ENCODE measurements around the gene NEB.
"Not testable (repeated sequence)": the region's sequence is repeated elsewhere in the genome, so short reads cannot be mapped to it uniquely, and the experiment has no call there.

The NEB gene

DNA sequence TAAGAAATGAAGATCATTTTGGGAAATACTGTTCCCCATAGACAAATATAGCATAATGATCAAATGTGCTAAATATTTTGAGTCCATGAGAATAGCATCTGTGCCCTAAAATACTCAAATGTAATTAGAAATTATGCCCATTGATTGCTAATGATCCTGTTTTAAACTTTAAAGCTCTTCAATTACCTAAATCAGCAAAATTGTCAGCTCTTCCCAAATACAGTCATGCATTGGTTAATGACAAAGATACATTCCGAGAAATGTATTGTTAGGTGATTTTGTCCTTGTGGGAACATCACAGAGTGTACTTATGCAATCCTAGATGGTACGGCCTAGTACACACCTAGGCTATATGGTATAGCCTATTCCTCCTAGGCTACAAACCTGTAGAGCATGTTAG lies 89.7 kb downstream of the NEB start:
- DNase-seq = no peak

DNA sequence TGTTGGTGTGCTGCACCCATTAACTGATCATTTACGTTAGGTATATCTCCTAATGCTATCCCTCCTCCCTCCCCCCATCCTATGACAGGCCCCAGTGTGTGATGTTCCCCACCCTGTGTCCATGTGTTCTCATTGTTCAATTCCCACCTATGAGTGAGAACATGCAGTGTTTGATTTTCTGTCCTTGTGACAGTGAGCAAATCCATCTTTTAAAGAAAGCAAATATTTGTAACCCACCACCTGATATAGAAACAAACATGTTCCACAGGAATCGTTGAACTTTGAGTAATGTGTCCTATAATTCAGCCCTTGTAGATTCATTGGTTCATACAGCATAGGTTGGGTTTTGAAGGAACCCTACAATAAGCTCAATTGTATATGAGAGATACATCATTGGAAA lies 92.4 kb downstream of the NEB start:
- not testable (repeated sequence) for DNase-seq

DNA sequence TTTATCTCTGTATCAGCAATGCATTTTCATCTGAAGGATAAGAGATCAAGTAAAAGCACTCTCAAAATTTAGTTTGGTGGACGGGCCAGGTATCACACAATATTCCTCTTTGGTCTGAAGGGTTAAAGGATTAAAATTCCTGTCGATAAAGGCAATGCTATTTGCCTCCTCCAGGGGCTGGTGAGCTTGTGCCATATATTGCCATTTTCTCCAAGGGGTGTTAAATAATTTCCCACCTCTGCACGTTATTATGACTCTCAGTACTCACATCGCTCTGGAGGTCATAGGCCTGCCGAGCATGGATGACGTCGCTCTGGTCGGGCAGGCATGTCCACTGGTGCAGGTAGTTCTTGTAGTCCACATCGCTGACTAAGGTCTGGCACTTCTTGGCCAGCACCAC lies 94.2 kb downstream of the NEB start:
- no peak for DNase-seq

DNA sequence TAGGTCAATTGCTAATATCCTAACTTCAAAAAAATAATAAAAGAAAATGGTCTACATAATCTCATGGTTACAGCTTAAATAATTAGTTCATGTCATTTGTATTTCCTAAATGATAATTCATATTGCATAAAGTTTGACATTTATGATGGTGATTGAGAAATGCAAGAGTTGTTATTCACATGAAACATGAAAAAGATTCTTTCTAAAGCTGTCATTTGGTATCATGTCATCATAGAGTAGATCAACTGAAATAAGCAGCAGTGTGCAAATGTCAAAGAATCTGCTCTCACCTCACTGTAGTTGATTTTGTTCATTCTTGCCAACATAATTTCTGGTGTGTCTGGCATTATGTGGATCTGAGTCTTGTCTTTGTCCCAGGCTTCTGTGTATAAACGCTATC lies 95.3 kb downstream of the NEB start:
- no peak for DNase-seq

DNA sequence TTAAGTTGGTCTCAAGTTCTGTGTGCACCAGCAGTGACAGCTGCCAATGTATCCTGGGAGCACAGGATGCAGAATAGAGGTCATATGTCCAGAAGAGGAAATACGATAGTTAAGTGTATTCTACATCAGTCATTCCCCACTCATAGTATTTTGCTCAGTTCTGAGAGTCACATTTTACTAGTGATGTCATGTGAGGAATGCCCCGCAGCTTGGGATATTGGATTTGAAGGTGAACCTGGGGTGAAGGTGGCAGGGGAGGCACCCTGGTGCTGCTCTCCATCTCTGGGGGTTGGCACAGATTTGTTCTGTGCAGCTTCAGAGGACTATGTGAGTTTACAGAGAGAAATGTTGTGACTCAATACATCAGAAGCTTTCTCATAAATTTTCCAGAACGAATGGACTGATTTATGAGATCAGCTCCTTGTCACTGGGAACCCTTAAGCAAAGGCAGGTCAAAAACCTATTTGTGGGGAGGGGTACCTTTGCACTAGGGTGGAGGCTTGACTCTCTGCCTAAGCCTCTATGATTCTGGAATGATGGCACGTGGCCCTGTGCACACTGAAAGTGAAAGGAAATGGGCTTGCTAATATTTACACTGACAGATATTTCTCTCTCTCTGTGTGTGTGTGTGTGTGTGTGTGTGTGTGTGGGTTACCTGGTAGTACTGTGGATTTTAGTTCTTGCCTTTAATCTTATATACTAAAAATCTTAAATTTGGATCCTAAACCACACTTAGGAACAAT lies 95.9 kb downstream of the NEB start:
- no peak for DNase-seq

DNA sequence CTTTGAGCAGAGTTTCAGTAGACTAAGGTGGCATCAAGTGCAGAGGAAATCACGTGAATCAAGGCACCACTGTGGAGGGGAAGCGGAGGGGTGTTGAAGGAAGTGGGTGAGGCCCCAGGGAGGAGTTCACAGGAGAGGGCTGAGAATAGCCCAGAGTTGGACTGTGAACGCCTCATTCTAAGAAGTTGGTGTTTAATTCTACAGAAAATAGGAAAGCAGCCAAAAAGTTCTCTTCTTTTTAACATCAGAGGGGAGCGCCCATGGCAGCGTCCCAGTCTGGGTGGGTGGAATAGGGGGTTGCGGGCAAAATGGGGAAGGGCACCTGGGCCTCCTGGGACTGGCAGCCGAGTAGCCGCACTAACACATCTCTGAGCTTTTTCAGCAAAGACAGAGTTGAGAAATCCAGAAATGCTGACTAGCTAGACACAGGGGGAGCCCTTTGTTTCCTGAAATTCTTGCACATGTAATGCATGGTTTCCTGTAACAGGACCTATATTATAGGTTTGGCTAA lies 97.0 kb downstream of the NEB start:
- DNase-seq = peak; percentile 52

DNA sequence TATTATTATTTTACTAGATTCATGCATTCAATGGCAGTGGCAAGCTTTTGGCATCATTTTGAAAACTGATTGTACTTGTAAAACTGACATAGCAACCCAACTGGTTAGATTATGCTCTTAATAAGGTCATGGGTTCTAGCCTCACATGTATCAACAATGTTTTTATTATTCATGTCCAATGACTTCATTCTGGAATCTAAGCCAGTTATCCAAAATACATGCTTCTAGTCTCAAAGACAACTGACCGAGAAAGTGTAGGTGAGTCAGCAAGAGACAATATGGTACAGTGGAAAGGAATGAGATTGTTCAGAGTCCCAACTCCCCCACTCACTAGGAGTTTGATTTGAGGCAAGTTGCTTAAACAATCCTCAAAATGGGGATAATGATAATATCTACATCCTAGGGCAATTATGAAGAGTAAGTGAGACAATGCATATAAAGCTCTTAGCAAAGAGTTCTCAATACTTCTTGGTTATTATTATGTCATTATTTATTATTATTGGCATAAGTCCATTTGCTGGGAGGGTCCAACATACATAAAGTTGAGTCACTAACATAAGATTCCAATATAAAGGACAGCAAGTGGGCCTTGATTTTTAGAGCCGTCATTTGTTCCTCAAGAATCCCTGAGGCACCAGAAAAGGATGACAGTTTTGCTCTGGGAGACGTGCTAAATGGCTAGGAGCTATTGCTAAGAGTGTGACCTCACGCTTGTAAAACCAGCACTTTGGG lies 99.4 kb downstream of the NEB start:
- no peak for DNase-seq

DNA sequence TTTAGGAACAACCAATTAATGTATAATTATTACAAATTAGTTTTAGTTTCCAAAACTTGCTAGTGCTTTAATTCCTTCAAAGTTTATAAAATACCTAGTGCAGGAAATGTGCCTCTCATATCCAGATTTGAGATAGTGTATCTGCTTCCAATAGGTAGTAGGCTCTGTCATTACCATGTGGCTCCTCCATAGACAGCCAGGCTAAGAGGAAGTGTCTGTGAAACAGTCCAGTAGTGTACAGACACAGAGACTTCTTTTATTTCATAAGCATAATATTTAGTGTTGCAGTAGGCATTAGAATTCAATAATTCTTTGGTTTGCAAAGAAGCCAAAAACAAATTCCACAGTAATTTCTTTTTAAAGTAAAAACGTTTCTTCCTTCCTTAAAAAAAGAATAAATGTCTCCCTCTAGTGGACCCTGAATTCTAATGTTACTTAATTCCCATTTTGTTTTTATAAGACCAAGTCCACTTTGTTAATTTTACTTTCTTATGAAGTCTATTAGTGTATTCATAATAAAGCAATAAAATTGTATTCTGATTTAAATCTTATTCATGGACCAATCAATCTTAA lies 101.2 kb downstream of the NEB start:
- no peak for DNase-seq

DNA sequence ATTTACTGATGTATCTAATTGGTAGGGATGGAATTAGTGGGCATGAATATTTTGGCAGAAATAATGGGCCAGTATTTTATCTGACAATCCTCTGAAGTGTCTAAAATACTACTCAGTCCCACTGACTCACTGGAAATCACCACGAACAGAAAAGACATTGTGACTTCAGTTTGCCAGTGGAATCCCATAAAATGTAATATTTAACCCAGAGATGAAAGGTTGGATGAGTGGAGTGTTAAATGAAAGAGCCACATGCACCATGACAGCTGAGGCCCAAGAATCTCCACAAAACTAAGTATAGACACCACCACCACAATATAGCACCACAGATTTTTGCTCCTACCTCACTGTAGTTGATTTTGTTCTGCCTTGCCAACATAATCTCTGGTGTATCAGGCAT lies 103.9 kb downstream of the NEB start:
- no peak for DNase-seq

DNA sequence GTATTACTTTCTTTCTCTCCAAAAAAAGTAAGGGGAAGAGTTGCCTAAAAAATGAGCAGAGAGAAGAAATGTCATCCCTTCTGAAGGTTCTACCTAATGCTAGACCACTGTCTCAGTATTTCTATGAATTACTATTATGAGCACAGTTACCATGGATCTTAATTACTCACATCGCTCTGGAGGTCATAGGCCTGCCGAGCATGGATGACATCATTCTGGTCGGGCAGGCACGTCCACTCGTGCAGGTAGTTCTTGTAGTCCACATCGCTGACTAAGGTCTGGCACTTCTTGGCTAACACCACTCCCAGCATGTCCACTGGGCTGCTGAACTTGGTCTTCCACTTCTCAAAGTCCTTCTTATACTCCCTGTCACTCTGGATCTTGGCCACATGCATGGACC lies 106.9 kb downstream of the NEB start:
- no peak for DNase-seq

DNA sequence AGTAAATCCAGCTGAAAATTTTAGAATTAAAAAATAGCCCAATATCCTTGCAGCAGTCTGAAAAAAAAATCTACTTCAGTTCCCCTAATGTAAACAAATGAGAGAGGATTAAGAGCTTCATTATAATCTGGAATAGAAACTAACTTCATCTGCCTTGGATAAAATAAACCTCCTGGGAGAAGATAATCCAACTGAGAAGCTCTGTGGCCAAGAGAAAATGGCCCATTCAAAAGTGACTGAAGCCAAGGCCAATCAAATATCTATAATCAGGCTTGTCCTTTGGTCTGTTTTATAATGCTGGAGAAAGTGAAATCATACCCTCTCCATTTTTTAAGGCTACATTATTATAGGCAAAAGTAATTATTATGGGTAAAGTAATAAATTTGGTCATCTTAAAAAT lies 110.0 kb downstream of the NEB start:
- DNase-seq = no peak

DNA sequence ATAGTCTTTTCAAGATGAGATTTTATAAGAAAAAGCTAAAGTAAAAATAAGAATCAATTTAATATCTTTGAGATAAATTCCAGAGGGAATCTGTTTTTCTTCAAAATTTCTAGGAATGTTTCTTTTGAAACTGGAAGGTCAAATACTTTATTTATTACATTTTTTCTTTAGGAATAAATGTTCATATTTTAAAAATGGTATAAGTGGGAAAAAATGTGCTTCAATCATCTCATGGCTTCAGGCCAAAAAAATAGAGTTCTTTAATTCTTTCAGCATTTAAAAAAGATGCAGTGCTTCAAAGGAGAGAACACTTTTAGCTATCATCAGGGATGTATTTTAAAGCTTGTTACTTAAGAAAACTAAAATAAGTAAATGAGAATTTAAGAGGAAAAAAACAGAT lies 110.6 kb downstream of the NEB start:
- no peak for DNase-seq

DNA sequence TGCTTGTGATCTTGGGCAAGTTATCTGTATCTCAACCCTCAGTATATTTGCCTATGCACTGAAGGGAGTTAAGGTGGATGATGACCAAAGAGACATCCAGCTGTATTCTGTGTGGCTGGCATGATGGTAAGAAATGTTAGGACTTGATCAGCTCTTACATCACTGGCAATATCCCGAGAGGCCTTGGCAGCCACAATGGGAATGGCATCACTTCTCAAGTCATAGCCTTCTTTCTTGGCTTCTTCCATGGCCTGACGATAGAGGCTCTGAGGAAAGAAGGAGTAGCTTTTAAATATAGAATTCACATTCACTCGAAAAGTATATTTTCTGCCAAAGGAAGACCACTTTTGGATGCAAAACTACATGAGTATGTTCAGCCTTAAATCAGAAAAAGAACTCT lies 113.5 kb downstream of the NEB start:
- no peak for DNase-seq

DNA sequence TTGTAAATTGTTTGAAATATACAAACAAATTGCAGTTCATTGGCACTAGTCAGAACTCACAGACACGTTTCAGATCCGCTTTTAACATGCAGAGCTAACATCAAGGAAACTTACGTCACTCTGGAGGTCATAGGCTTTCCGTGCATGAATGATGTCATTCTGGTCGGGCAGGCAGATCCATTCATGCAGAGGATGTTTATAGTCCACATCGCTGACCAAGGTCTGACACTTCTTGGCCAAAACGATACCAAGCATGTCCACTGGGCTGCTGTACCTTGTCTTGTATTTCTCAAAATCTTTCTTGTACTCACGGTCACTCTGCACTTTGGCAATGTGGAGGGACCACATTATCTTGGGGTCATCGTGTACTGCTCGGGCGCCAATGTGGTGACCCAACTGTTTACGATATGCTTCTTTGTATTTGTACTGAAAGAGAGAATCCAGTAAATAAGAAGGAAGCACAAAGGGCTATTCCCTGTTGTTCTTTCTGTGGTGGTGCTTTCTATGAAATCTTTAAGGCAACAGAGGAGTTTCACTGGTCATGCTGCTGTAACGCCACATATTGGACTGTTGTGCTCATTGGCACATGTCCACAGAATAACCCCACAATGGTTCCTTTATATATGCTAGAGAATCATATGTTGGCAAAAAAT lies 114.8 kb downstream of the NEB start:
- no peak for DNase-seq

DNA sequence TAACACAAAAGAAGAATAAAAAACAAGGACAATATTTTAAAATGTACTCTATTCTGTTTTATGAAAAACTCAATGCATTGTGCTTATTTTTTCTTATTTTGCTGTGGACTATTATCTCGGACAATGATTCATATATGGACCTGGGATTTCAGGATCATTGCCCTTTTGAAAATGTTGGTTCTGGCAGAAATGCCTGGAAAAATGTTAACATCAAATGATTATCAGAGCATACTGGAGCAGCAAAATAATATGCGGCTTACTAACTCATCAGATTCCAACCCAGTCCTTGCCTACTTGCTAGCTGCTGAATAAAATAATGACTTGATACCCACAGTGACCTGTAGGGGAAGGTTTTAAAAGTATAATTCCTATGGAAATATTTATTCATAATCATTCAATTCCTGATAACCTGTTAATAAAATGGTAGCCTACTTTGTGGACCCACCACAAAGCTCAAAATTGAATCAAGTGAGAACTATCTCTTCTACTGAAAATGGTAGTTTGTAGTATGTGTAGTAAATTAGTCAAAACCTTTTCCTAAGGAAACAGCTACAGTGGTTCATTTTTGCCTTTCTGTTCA lies 117.4 kb downstream of the NEB start:
- no peak for DNase-seq

DNA sequence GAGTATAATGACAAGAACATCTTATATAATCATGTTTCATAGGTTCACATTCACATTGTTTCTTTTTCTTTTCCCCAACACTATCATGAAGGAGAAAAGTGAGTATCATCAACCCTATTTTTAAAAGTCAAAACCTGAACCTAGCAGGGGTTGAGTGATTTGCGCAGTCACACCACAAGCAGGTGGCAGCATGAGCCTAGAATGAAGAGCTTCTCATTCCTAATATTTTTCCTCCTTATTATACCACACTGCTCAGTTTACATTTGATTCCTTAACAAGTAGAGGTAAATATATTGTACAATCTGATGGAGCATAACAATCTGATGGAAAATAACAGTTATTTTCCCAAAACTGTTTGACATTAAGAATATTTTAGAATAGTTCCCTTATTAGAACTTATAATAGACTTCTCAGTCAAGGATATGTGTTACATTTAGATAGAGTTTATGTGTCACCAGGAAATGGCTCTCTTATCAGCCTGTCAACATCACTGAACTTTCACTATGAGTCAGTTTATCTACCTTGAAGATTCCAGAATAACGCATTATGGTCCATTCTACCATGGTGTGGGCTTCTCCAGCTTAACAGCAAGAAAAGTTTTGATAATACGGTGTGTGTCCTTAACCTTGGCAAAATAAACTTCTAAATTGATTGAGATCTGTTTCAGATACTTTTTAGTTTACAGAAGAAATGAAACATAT lies 119.5 kb downstream of the NEB start:
- no peak for DNase-seq

DNA sequence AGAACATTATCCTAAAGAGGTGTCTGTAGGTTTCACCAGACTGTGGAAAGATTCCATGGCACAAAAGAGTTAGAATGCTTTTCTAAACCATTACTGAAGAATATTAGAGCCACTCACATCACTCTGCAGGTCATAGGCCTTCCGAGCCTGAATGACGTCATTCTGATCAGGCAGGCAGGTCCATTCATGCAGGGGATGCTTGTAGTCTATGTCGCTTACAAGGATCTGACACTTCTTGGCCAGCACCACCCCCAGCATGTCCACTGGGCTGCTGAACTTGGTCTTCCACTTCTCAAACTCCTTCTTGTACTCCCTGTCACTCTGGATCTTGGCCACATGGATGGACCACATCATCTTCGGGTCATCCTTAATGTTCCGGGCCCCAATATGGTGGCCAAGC lies 120.1 kb downstream of the NEB start:
- DNase-seq = no peak

DNA sequence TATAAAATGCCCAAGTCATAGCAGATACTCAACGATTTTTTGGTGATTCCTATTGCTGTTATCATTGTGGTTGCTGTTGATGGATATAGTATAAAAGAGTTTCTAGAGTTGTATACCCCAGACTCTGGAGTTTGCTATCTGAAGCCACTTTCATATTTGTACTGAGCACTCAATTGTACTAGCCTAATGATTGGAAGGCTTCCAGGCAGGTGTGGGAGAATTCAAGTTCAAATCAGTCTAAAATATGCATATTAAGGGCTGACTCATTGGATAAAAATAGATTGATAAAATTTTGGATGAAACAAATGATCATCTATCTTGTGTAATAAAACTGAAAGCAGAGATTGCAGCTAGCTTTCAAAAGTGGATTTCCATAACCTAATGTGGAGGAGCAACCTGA lies 122.9 kb downstream of the NEB start:
- DNase-seq = no peak

DNA sequence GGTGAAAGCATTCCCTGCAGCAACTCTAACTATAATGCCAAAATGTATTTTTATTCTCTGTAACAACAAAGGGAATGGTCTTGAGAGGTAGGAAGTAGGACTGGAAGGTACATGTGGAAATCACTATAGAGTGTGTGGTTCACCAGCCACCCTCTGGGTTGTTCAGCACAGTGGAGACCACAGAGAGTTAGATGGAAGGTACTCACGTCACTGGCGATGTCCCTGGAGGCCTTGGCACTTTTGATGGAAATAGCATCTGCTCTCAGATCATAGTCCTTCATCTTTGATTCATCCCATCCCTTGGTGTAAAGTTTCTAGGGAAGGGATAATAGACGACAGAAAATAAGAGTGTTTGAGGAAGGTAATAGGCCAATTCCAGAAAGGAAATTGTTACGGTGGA lies 124.0 kb downstream of the NEB start:
- no peak for DNase-seq

DNA sequence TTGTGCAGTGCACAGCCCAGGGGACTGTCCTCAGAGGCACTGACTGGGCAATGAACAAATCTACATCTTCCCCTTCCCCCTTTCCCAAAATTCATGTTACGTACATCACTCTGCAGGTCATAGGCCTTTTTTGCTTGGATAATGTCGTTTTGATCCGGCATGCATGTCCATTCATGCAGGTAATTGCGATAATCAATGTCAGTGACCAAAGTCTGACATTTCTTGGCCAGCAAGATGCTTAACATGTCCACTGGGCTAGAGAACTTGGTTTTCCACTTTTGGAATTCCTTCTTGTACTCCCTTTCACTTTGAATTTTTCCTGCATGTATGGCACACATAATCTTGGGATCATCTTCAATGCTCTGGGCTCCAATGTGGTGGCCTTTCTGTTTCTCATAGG lies 124.6 kb downstream of the NEB start:
- no peak for DNase-seq

DNA sequence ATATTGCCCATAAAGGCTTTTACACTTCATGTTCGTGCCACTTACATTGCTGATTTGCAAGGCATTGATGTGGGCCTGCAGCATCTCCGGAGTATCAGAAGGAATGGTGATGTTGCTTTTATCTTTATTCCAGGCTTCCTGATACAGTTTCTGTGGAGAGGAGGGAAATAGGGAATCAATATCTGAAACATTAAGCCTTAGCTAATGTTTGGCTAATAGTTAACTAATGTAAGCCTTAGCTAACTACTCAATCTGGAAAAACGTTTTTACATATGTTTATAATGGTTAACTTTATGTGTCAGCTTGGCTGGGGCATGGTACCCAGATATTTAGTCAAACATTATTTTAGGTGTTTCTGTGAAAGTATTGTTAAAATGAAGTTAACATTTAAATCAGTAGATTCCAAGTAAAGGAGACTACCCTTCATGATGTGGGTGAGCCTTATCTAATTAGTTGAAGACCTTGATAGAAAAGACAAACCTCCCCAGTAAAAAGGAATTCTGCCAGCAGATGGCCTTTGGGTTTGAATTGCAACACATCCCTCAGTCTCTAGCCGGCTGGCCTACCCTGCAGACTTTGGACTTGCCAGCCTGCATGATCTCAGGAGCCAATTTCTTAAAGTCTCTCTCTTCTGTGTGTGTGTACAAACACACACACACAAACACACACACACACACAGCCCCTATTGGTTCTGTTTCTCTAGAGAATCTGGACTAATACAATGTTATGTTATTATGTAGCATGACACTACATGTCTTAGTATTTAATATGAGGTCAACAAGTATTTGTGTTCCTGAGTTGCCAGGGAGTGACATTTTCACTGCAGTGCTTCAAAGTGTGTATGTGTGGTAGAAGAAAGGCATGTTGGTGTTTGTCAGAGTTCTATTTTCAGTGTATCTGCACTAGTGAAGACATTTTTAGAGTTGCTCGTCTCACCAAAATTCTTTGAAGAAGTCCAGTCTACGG lies 126.5 kb downstream of the NEB start:
- DNase-seq = not testable (repeated sequence)
